Muscle of leg (tissue), 16 donors: ENCODE results near the gene NREP. TPM values are rescaled to one million over a fixed set of nuclear protein-coding genes. Genes with fewer than 3 reads are reported as not detected.

Experiments
- DNase-seq: peaks from one replicate; pipeline ENCODE4 v3.0.0; 2013
- H3K27ac ChIP-seq: one replicate; pipeline ENCODE4 v1.5.1; 2013; ENCODE audit warnings: mild to moderate bottlenecking, low read length, control low read depth
- H3K27me3 ChIP-seq: one replicate; pipeline ENCODE4 v1.6.1; 2013; ENCODE audit warnings: low read length; ENCODE audit not compliant: control insufficient read depth, insufficient read depth
- H3K36me3 ChIP-seq: one replicate; pipeline ENCODE4 v1.6.1; 2013; ENCODE audit warnings: low read length; ENCODE audit not compliant: control insufficient read depth, insufficient read depth
- H3K4me1 ChIP-seq: one replicate; pipeline ENCODE4 v1.6.1; 2013; ENCODE audit warnings: low read length; ENCODE audit not compliant: control insufficient read depth, insufficient read depth
- H3K4me3 ChIP-seq: one replicate; pipeline ENCODE4 v1.5.1; 2013; ENCODE audit warnings: low read length, control low read depth
- H3K9me3 ChIP-seq: replicated peaks from 2 replicates; pipeline ENCODE4 v1.6.1; 2013; ENCODE audit warnings: low read depth, low read length; ENCODE audit not compliant: control insufficient read depth
- WGBS: methylation state at CpG from one replicate; pipeline ENCODE4 v1.1.5; 2013; ENCODE audit warnings: missing lambda C conversion rate; ENCODE audit not compliant: insufficient coverage; 5-methylcytosine and 5-hydroxymethylcytosine counted together
- long read RNA-seq, 11 donors: transcript quantifications; one replicate each; lab custom pipeline, GENCODE V29; 2026
- polyA plus RNA-seq, 8 donors: library from polyadenylated mRNA; unstranded; fragments of 120-200 nt; gene quantifications; one replicate each; pipeline versions ENCODE4 v1.2.1 to v1.2.3, GENCODE V29; 2013; ENCODE audit warnings: inconsistent platforms in 1 of 8, low replicate concordance in 1 of 8; ENCODE audit not compliant: insufficient read length in 8 of 8, insufficient read depth in 1 of 8
- total RNA-seq: library from RNA; stranded (reverse); fragments of 120-200 nt; gene quantifications from one replicate; pipeline ENCODE4 v1.2.4, GENCODE V29; 2013

NREP gene
- total RNA-seq (230 TPM), polyA plus RNA-seq (100 to 1,000 TPM; 287 to 393 (median 341) TPM)
- long read RNA-seq, donor 1, transcript NREP-201 (4 exons, 2,013 nt) = major isoform, 28 of 52 reads
- long read RNA-seq, donor 1, transcript NREP-202 (5 exons, 2,581 nt) = minor isoform, 19 of 52 reads
- long read RNA-seq, donor 1, partial matches to known transcripts = 0 of 52 reads
- long read RNA-seq, donor 1, other reads (novel, unspliced or antisense) = 0 of 52 reads
- long read RNA-seq, donor 2, transcript NREP-201 (4 exons, 2,013 nt) = major isoform, 9 of 22 reads
- long read RNA-seq, donor 2, transcript NREP-202 (5 exons, 2,581 nt) = minor isoform, 8 of 22 reads
- long read RNA-seq, donor 2, partial matches to known transcripts = 0 of 22 reads
- long read RNA-seq, donor 2, other reads (novel, unspliced or antisense) = 0 of 22 reads
- long read RNA-seq, donor 3, transcript NREP-214 (3 exons, 577 nt) = minor isoform, 7 of 122 reads
- long read RNA-seq, donor 3, transcript NREP-201 (4 exons, 2,013 nt) = minor isoform, 51 of 122 reads
- long read RNA-seq, donor 3, transcript NREP-202 (5 exons, 2,581 nt) = major isoform, 57 of 122 reads
- long read RNA-seq, donor 3, partial matches to known transcripts = 0 of 122 reads
- long read RNA-seq, donor 3, other reads (novel, unspliced or antisense) = 0 of 122 reads
- long read RNA-seq, donor 4, transcript NREP-204 (5 exons, 704 nt) = minor isoform, 6 of 93 reads
- long read RNA-seq, donor 4, transcript NREP-202 (5 exons, 2,581 nt) = minor isoform, 35 of 93 reads
- long read RNA-seq, donor 4, transcript NREP-201 (4 exons, 2,013 nt) = major isoform, 44 of 93 reads
- long read RNA-seq, donor 4, partial matches to known transcripts = 0 of 93 reads
- long read RNA-seq, donor 4, other reads (novel, unspliced or antisense) = 0 of 93 reads
- long read RNA-seq, donor 5, transcript NREP-204 (5 exons, 704 nt) = minor isoform, 13 of 292 reads
- long read RNA-seq, donor 5, transcript NREP-214 (3 exons, 577 nt) = minor isoform, 16 of 292 reads
- long read RNA-seq, donor 5, transcript NREP-202 (5 exons, 2,581 nt) = minor isoform, 75 of 292 reads
- long read RNA-seq, donor 5, transcript NREP-201 (4 exons, 2,013 nt) = major isoform, 169 of 292 reads
- long read RNA-seq, donor 5, partial matches to known transcripts = 7 of 292 reads
- long read RNA-seq, donor 5, other reads (novel, unspliced or antisense) = 0 of 292 reads
- long read RNA-seq, donor 6, transcript NREP-206 (3 exons, 2,304 nt) = minor isoform, 8 of 221 reads
- long read RNA-seq, donor 6, transcript NREP-202 (5 exons, 2,581 nt) = minor isoform, 74 of 221 reads
- long read RNA-seq, donor 6, transcript NREP-201 (4 exons, 2,013 nt) = major isoform, 104 of 221 reads
- long read RNA-seq, donor 6, transcript NREP-214 (3 exons, 577 nt) = minor isoform, 11 of 221 reads
- long read RNA-seq, donor 6, partial matches to known transcripts = 7 of 221 reads
- long read RNA-seq, donor 6, other reads (novel, unspliced or antisense) = 0 of 221 reads
- long read RNA-seq, donor 7, transcript NREP-214 (3 exons, 577 nt) = minor isoform, 6 of 170 reads
- long read RNA-seq, donor 7, transcript NREP-201 (4 exons, 2,013 nt) = major isoform, 108 of 170 reads
- long read RNA-seq, donor 7, transcript NREP-204 (5 exons, 704 nt) = minor isoform, 10 of 170 reads
- long read RNA-seq, donor 7, transcript NREP-202 (5 exons, 2,581 nt) = minor isoform, 41 of 170 reads
- long read RNA-seq, donor 7, partial matches to known transcripts = 0 of 170 reads
- long read RNA-seq, donor 7, other reads (novel, unspliced or antisense) = 0 of 170 reads
- long read RNA-seq, donor 8, transcript NREP-204 (5 exons, 704 nt) = minor isoform, 6 of 130 reads
- long read RNA-seq, donor 8, transcript NREP-202 (5 exons, 2,581 nt) = minor isoform, 34 of 130 reads
- long read RNA-seq, donor 8, transcript NREP-201 (4 exons, 2,013 nt) = major isoform, 68 of 130 reads
- long read RNA-seq, donor 8, transcript NREP-214 (3 exons, 577 nt) = minor isoform, 13 of 130 reads
- long read RNA-seq, donor 8, partial matches to known transcripts = 0 of 130 reads
- long read RNA-seq, donor 8, other reads (novel, unspliced or antisense) = 0 of 130 reads
- long read RNA-seq, donor 9, transcript NREP-202 (5 exons, 2,581 nt) = minor isoform, 17 of 73 reads
- long read RNA-seq, donor 9, transcript NREP-214 (3 exons, 577 nt) = minor isoform, 8 of 73 reads
- long read RNA-seq, donor 9, transcript NREP-201 (4 exons, 2,013 nt) = major isoform, 41 of 73 reads
- long read RNA-seq, donor 9, partial matches to known transcripts = 0 of 73 reads
- long read RNA-seq, donor 9, other reads (novel, unspliced or antisense) = 0 of 73 reads
- long read RNA-seq, donor 10, transcript NREP-206 (3 exons, 2,304 nt) = minor isoform, 6 of 195 reads
- long read RNA-seq, donor 10, transcript NREP-214 (3 exons, 577 nt) = minor isoform, 9 of 195 reads
- long read RNA-seq, donor 10, transcript NREP-201 (4 exons, 2,013 nt) = major isoform, 103 of 195 reads
- long read RNA-seq, donor 10, transcript NREP-202 (5 exons, 2,581 nt) = minor isoform, 63 of 195 reads
- long read RNA-seq, donor 10, partial matches to known transcripts = 0 of 195 reads
- long read RNA-seq, donor 10, other reads (novel, unspliced or antisense) = 0 of 195 reads
- long read RNA-seq, donor 11, transcript NREP-202 (5 exons, 2,581 nt) = minor isoform, 40 of 124 reads
- long read RNA-seq, donor 11, transcript NREP-214 (3 exons, 577 nt) = minor isoform, 12 of 124 reads
- long read RNA-seq, donor 11, transcript NREP-201 (4 exons, 2,013 nt) = major isoform, 52 of 124 reads
- long read RNA-seq, donor 11, partial matches to known transcripts = 8 of 124 reads
- long read RNA-seq, donor 11, other reads (novel, unspliced or antisense) = 0 of 124 reads

- no peak for DNase-seq
- Histone ChIP-seq H3K36me3 (peaks cover 5% of the 10 kb centered on the region), H3K27me3 (no peaks in the 10 kb centered on the region), H3K9me3 (no peaks in the 10 kb centered on the region), H3K4me3 (peak within 1 kb of the TSS; percentile 82), H3K4me1 (no peaks in the 10 kb centered on the region), H3K27ac (peak within 1 kb of the TSS; percentile 98)
- 0% methylated on average over 2 of the region's 12 CpGs for WGBS
These were observed at the start of gene NREP for GRCh38 chr5:111756581-111757354. Gene NREP (minus strand): TSS chr5:111757194. CDS start chr5:111755772, 1,422 bp downstream.

GRCh38 chr5:111806753-111807152 is 49.8 kb upstream of the NREP start:
- Histone ChIP-seq H3K4me1 (no peaks in the 10 kb centered on the region), H3K36me3 (no peaks in the 10 kb centered on the region), H3K27ac (no peak overlapping the region), H3K27me3 (no peaks in the 10 kb centered on the region), H3K4me3 (no peak overlapping the region), H3K9me3 (no peaks in the 10 kb centered on the region)
- peak; percentile 13 for DNase-seq
- 69% methylated on average over 2 of the region's 2 CpGs for WGBS

GRCh38 chr5:111806156-111806555 is 49.2 kb upstream of the NREP start:
- H3K27ac ChIP-seq = no peak overlapping the region
- H3K4me1 ChIP-seq = no peaks in the 10 kb centered on the region
- H3K9me3 ChIP-seq = no peaks in the 10 kb centered on the region
- no peak overlapping the region for H3K4me3 ChIP-seq
- no peaks in the 10 kb centered on the region for H3K27me3 ChIP-seq
- WGBS = no CpG with 5 or more reads among the region's 2 CpGs
- H3K36me3 ChIP-seq = no peaks in the 10 kb centered on the region
- no peak for DNase-seq

- no peaks in the 10 kb centered on the region for H3K4me1 ChIP-seq
- 100% methylated on average over 1 of the region's 2 CpGs for whole genome bisulfite sequencing
- H3K27ac ChIP-seq = no peak overlapping the region
- no peaks in the 10 kb centered on the region for H3K27me3 ChIP-seq
- H3K9me3 ChIP-seq = no peaks in the 10 kb centered on the region
- DNase-seq = no peak
- H3K36me3 ChIP-seq = no peaks in the 10 kb centered on the region
- no peak overlapping the region for H3K4me3 ChIP-seq
These were observed 48.1 kb upstream of the NREP start for GRCh38 chr5:111805071-111805470.

- H3K4me1 ChIP-seq = no peaks in the 10 kb centered on the region
- H3K36me3 ChIP-seq = no peaks in the 10 kb centered on the region
- H3K9me3 ChIP-seq = no peaks in the 10 kb centered on the region
- 40% methylated on average over 2 of the region's 3 CpGs for WGBS
- H3K27ac ChIP-seq = no peak overlapping the region
- no peaks in the 10 kb centered on the region for H3K27me3 ChIP-seq
- no peak for DNase-seq
- H3K4me3 ChIP-seq = no peak overlapping the region
These were observed 43.4 kb upstream of the NREP start for GRCh38 chr5:111800351-111800750.

- Histone ChIP-seq H3K36me3 (no peaks in the 10 kb centered on the region), H3K4me3 (no peak overlapping the region), H3K27ac (no peak overlapping the region), H3K4me1 (no peaks in the 10 kb centered on the region), H3K27me3 (no peaks in the 10 kb centered on the region), H3K9me3 (no peaks in the 10 kb centered on the region)
- WGBS = 83% methylated on average over 1 of the region's 1 CpG
- no peak for DNase-seq
These were observed 38.1 kb upstream of the NREP start for GRCh38 chr5:111795142-111795541.

- no peak for DNase-seq
- no peaks in the 10 kb centered on the region for H3K4me1 ChIP-seq
- H3K4me3 ChIP-seq = no peak overlapping the region
- no peaks in the 10 kb centered on the region for H3K27me3 ChIP-seq
- no peaks in the 10 kb centered on the region for H3K36me3 ChIP-seq
- no peaks in the 10 kb centered on the region for H3K9me3 ChIP-seq
- no CpG with 5 or more reads among the region's 4 CpGs for WGBS
- H3K27ac ChIP-seq = no peak overlapping the region
These were observed 35.6 kb upstream of the NREP start for GRCh38 chr5:111792471-111793058.
